Ramos (cell line): Measurements from ENCODE around the gene TAF1B.

Experiments
- in situ Hi-C: fragments of 300-500 bp; cut with MboI; formaldehyde crosslinking; loops from one replicate; pipeline ENCODE4 v1.14.3; 2022; ENCODE audit warnings: low sequenced_read_pairs; ENCODE audit not compliant: unreplicated experiment

Gene TAF1B

DNA sequence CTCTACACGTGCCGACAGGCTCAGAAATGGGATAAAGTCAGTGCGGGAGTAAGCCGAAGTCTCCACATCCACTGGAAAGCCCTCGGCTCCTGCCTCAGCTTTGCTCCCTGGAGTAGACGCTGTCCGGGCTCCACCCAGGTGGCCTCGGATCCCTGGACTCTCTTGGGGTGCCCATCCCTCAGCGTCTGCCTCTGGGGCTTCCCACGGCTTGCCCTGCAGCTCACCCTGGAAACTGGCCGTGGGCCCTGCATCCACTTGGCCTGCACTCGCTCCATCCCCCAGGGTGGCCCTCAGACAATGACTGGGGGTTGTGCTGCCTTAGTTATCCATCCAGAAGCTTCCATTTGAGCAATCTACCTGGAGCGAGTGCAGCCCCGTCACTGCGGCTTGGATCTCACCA lies 36.2 kb upstream of the TAF1B start:
- in situ Hi-C loops = loop anchor here (25.0 kb wide), 1 partner anchor 855 kb away; no protein-coding TSS in a partner anchor

DNA sequence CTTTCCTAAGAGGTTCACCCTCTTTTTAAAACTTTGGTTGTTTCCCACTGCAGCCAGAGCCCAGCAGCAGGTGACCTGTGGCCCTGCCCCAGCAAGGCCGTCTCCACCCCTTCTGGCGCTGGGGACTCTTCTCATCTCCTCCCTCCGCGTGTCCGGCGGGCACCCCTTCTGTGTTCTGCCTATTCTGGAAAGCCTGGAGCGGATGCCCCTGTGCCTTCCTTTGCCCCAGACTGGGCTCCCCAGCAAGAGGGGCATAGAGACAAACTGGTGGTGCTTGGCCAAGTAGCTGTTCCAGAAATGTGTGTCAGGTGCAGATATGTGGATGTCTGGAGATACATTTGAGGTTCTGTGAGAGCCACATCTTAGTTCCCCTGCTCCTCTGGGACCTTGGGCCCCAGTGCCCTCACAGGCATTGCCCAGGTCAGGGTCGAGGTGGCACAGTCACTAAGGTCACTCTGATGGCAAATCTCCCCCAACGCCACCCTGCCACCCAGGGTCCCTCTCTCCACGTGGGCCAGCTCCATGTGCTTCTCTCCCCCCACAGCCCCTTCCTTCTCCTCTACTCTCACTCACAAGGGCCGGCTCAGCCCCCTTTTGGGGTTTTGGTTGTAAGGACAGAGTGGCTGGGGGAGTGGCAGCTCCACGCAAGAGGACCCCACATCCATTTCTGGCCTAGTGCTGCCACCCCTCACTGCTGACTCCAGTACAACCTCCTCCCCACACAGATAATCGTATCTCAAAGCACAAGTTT lies 35.5 kb upstream of the TAF1B start:
- in situ Hi-C loops = loop anchor here (25.0 kb wide), 1 partner anchor 855 kb away; no protein-coding TSS in a partner anchor

DNA sequence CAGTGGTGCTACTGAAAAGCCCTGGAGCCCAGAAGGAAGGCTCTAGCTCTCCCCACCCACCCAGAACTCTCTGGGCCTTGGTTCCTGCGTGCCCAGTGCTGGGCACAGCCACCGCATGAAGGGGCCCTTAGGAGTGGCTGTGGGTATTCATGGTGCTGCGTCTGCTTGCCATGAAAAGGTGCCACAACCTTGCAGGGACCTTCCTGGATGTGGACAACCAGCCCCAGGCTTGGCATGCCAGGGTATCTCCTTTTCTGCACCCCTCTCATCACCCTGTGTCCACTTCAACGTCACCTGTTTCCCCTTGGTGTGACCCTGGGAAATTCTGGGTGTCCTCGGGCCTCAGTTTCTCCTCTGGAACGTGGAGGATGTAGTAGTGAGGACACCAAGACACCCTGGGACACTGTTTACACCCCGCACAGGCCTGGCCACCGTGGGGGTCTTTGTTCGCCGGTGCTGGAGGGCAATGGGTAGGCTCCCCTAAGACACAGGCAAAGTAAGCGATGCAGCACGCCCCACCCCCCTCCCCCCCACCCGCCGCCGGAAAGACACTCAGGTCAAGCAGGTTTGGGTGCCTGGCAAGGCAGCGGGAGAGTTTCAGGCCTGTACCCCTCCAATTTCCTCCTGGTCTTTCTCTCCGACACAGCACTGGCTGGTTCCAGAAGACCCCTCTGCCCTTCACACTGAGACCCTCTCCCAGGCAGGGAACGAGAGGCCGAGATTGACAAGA lies 34.8 kb upstream of the TAF1B start:
- in situ Hi-C loops = loop anchor here (25.0 kb wide), 1 partner anchor 854 kb away; no protein-coding TSS in a partner anchor

DNA sequence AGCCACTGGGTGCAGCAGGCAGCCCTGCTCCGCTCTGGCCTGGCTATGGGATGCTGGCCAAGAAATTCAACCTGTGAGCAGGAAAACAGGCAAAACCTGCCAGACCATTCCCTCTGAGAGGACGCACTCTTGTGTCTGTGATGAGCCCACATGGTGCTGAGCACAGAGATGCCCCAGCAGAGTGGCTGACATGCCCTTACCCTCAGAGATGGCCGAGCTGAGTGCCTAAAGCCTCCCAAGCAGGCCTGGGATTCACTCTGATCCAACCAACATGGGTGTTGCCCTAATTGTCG lies 34.3 kb upstream of the TAF1B start:
- in situ Hi-C loops = loop anchor here (25.0 kb wide), 1 partner anchor 853 kb away; no protein-coding TSS in a partner anchor

DNA sequence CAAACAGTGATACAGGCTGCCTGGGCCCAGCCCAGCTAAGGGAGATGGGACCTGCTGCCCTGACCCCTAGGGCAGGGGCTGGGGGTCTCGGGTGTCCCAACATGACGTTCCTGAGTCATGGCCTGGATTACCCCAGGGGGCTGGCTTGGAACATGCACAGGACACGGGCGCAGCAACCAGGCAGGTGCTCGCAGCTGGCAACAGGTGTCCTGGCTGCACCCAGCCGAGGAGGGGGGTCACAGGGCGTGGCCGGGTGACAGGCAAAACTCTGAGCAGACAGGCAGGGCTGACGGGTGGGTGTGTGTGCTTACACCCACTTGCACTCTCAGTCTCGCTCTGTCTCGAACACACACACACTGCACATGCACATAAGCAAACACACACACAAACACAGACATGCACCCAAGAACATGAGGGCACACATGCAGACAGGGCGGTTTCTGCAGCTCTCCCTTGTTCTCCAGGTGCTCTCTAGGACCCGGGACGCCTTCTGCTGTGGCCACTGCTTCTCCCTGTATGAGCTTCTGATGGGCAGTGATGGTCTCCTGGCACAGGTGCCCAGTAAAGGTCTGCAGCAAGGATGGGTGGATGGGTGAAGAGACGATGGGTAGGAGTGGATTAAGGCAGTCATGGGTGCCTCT lies 33.7 kb upstream of the TAF1B start:
- in situ Hi-C loops = loop anchor here (5.0 to 25.0 kb wide), 2 partner anchors 238 to 853 kb away; no protein-coding TSS in a partner anchor

DNA sequence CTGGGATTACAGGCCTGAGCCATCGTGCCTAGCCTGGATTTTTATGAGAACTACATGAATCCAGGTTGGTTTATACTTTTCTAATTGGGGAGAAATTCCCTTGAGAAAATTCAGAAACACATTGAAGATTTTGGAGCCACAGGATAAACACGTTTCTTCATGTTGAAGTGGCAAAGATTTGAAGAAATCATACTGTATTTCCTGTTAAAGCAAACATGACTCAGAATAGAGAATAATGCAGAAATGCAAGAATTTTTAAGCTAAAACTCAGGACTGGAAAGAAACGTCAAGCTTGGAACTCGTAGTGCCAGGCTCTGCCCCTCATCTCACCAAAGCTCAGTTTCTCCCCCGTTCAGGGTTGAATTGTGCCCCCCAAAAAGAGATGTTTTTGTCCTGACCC lies 32.1 kb upstream of the TAF1B start:
- in situ Hi-C loops = loop anchor here (5.0 to 25.0 kb wide), 2 partner anchors 236 to 851 kb away; no protein-coding TSS in a partner anchor

DNA sequence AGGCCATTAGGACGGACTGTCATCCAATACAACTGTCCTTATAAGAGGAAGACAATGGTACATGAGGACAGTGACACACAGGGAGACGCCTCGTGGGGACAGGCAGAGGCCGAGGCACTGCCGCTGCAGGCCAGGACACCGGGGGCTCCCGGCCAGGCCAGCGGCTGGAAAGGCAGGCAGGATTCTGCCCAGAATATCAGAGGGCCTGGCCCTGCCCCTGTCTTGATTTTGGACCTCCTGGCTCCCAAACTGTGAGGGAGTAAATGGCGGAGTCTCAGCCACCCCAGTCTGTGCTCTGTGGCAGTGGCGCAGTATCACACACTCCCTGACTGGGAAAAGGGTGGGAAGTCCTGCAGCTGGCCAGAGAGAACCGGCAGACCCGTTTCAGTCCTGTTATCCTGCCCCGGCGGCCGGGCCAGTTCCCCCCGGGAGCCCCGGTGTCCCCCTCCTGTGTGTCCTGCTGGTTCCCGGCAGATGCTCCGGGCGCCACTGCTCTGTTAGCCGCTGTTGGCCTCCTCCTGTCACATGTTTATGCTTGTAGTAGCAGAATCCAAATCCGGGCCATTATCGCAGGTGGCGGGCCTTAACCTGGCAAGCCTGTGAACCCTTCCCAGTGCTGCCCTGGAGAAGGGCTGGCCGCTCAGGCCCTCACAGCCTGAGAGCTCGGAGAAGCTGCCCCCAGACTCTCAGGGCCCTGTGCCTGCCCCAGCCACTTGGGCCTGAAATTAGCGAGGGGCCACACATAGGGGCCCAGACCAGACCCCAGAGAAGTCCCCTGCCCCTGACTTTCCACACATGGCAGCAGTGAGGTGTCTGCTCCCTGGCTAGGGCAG lies 31.4 kb upstream of the TAF1B start:
- in situ Hi-C loops = loop anchor here (5.0 to 25.0 kb wide), 2 partner anchors 235 to 850 kb away; no protein-coding TSS in a partner anchor

DNA sequence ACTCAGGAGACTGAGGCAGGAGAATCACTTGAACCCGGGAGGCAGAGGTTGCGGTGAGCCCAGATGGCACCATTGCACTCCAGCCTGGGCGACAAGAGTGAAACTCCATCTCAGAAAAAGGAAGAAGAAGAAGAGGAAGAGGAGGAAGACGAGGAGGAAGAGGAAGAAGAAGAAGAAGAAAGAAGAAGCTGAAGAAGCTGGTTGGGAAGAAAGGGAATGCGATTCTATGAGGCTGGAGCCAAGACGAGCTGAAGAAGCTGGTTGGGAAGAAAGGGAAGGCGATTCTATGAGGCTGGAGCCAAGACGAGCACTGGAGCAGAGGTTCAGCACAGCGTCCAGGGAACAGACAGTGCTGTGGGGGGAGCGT lies 30.3 kb upstream of the TAF1B start:
- in situ Hi-C loops = loop anchor here (5.0 to 25.0 kb wide), 2 partner anchors 234 to 849 kb away; no protein-coding TSS in a partner anchor

DNA sequence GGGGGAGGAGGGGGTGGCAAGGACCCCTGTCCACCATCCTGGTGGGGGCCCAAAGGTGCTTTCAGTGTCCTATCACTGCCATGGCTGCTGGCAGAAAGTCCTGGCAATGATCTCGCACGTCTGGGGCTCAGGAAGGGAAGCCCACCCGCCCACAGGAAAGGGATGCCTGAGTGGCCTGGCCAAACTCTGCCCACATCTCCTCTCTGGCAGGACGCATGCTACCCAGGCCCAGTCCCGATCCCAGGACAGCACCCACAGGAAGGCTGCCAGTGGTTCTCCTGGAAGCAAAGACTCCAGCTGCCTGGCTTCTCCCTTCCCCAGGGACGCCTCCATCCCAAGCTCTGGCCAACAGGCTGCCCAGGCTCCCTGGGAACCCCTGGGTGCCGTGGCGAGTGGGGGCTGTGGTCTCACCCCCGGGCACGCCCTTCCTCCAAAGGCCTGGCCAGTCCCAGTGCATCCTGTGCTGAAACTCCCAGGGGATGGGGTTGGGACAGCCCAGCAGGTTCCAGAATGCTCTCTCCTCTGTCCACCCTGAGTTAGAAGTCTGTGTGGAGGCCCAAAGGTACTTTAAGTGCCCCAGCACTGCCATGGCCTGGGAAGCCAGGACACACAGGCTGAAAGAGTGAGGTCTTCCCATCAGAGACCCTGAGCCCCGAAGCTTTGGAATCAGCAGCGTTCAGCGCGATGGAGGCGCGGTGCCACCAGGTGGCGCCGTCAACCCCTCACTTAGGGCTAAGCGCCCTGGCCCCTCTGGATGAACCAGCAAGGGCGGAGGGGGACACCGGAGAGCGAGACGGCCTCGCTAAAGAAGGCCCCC lies 29.8 kb upstream of the TAF1B start:
- in situ Hi-C loops = loop anchor here (5.0 to 25.0 kb wide), 2 partner anchors 234 to 849 kb away; no protein-coding TSS in a partner anchor

DNA sequence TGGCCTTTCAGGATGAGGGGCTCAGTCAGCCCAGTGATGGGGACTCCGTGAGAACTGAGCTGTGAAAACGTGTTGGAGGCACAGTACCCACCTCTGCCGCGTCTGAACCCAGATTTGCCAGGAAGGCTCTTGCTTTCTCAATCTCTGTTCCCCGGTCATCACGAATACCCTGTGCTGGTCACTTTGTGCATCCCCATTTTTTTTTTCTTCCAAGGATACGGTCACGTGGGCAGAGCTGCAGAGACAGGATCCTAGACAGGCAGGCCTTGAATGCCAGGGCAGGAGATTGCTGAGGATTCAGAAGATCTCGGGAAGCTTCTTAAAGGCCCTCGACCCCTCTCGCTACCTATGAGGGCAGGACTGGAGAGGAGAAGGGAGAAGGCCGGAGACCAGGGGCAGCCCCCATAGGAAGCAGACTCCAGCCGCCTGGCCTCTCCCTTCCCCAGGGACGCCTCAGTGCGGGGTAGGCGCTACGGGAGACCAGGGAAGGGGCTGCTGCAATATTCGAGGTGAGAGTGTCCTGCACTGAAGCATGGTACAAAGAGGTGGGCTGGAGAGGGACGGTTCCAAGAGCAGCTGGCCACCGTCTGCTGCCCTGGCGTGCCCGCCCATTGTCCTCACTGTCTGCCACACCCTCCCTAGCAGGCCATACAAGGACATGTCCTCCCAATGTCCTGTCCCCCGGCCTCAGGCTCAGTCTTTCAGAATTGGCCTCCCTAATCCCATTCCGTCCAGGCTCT lies 29.0 kb upstream of the TAF1B start:
- in situ Hi-C loops = loop anchor here (5.0 to 25.0 kb wide), 2 partner anchors 233 to 848 kb away; no protein-coding TSS in a partner anchor

DNA sequence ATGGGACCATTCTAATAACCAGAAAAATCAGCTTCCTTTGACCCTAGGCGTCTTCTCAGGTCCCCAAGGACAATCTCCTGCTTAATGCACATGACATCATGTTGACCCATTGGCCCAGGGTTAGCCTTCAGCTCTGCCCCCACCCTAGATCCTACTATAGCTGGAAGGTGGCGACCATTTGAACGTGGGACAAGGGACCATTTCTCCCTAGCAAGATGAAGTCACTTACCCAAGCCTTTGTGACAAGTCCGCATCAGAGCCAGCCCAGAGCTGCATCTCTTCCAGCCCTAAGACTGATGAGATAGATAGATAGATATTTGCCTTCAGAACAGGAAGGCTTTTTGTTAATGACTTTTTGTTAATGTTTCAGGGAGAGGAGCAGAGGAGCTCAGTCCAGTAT lies 28.2 kb upstream of the TAF1B start:
- in situ Hi-C loops = loop anchor here (25.0 kb wide), 1 partner anchor 847 kb away; no protein-coding TSS in a partner anchor

DNA sequence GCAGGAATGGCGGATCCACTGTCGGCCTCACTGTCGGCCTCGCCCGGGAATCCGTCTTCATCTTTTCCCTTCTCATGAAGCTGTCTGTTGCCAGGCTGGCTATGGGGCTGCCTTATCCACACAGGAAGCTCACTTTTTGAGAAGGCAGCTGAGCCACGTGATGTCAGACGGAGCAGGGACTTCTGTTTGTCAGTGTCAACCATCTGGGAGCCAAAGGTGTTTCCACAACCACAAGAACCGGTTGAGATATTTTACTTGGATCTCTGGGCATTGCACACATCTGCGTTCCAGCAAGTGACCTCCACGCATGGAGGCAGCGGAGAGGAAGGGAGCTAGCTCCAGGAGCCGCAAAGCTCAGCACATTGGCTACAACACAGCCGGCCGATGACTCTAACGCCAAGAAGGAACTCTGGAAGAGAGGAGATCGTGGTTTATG lies 27.4 kb upstream of the TAF1B start:
- in situ Hi-C loops = loop anchor here (25.0 kb wide), 1 partner anchor 846 kb away; no protein-coding TSS in a partner anchor

DNA sequence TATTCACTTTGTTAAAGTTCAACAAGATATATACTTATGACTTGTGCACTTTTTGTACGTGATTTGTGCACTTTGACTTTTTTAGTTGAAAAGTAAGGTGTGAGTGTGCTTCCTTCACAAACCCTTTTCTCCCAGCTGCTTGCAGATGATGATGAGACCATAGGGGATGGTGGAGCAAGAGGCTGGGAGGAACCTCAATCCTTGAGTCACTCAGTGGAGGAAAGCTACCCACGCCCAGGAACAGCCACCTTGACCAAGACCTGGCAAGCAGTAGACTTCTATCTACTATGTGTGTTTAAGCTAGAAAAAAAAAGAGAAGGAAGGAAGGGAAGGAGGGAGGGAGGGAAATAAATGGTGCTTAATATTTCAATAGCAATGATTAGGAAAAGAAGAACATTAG lies 25.2 kb upstream of the TAF1B start:
- in situ Hi-C loops = loop anchor here (25.0 kb wide), 1 partner anchor 844 kb away; no protein-coding TSS in a partner anchor

DNA sequence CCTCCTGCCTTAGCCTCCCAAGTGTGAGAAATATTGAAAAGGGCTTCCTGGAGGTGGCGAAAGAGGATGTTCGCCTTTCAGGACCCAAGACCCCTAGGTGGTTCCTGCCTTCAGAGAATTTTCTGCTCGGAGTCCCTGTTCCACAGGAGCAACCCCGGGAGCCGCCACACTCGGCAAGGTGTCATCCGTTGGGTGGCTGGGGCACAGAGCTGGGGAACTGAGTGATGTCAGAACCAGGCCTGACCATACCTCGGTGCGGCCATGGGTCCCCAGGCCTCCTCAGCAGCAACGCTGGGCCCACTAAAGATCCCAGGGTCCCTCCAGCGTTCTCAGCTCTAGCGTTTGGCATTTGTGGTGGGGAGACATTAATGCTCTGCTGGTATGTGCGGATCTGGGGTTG lies 23.7 kb upstream of the TAF1B start:
- in situ Hi-C loops = loop anchor here (25.0 kb wide), 1 partner anchor 843 kb away; no protein-coding TSS in a partner anchor

DNA sequence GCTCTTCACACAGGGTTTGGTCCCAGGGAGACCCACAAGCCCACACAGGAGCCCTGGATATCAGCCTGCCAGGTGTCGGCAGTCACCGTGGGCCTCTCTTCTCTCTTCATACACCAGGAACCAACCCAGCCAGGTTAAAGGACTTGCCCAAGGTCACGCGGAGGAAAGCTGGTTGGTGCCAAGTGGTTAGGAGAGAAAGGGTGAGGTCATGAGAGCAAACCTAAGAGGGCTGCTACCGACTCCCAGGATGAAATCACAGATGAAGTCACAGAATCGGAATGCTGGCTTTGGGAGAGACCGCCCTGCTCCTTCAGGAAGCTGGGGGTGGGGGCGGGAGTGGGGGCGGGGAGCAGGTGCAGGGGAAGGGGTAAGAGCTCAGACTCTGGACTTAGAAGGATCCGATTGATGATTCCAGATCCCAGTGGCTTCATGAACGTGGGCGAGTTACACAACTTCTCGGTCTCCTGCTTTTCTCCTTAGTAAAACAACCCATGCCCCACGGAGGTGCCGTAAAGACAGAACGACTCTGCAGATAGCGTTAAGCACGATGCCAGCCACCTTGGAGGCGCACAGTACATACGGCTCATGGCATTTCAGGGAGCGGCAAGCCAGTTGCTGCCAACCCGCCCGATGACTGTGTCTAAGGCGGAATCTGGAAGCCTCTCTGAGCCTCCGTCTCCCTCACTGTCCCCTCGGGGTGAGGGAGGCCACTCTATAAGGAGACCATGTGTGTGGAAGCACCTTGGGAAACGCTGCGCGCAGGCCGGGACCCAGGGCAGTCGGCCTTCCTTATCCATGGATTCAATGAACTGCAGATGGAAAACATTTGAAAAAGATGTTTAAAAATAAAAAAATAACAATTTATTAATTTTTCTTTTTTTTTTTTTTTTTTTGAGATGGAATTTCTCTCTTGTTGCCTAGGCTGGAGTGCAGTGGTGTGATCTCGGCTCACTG lies 23.0 kb upstream of the TAF1B start:
- in situ Hi-C loops = loop anchor here (25.0 kb wide), 1 partner anchor 842 kb away; no protein-coding TSS in a partner anchor

DNA sequence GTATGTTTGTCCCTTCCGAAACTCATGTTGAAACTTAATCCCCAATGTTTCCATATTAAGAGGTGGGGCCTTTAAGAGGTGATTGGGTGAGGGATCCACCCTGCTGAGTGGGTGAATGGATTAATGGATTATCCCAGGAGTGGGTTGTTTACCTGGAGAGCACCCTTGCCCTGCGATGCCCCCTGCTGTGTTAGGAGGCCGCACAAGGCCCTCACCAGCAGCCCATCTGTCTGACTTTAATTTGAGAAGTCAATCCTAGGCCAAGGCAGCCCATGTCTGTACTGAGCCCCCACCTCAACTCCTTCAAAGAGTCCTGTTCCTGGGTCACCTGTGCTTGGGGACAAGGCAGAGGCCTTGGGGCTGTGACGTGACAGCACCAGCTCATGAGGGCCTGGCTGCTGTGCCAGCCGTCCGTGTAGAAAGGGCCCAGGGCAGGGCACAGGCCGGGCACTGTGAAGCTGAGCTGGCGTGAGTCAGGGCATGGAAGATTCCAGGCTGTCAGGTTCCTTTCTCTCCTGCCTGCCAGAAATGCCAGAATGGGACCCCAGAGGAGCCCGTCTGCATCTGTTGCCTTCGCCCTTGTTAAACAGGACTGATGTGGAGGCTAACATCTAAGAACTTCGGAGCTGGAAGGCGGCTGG lies 21.3 kb upstream of the TAF1B start:
- in situ Hi-C loops = loop anchor here (25.0 kb wide), 1 partner anchor 840 kb away; no protein-coding TSS in a partner anchor
